Hepatic stellate cell (primary cell): ENCODE data around the gene PROP1.
"Not testable (repeated sequence)": the region's sequence is repeated elsewhere in the genome, so short reads cannot be mapped to it uniquely, and the experiment has no call there.

Source experiments
- DNase-seq: peaks from one replicate; pipeline ENCODE4 v3.0.0; 2011; ENCODE audit warnings: low spot score

The PROP1 gene

GRCh38 chr5:177982072-177982727, 13.8 kb downstream of the PROP1 start:
- DNase-seq, result no peak

GRCh38 chr5:177981296-177982071, 14.6 kb downstream of the PROP1 start:
- no peak for DNase-seq

- DNase-seq, result no peak
Measured at GRCh38 chr5:177980743-177981151, 15.3 kb downstream of the PROP1 start.

GRCh38 chr5:177977600-177977999, 18.4 kb downstream of the PROP1 start:
- DNase-seq, result not testable (repeated sequence)

GRCh38 chr5:177973066-177973635, 22.9 kb downstream of the PROP1 start:
- no peak for DNase-seq

- DNase-seq, result no peak
Measured at GRCh38 chr5:177972613-177973012, 23.4 kb downstream of the PROP1 start.

- not testable (repeated sequence) for DNase-seq
Measured at GRCh38 chr5:177972014-177972413, 24.0 kb downstream of the PROP1 start.

- no peak for DNase-seq
Measured at GRCh38 chr5:177968661-177969211, 27.3 kb downstream of the PROP1 start.

- no peak for DNase-seq
Measured at GRCh38 chr5:177967221-177967887, 28.7 kb downstream of the PROP1 start.

GRCh38 chr5:177966839-177967166, 29.2 kb downstream of the PROP1 start:
- DNase-seq, result no peak

GRCh38 chr5:177966009-177966838, 29.8 kb downstream of the PROP1 start:
- no peak for DNase-seq

- DNase-seq, result no peak
Measured at GRCh38 chr5:177964471-177964870, 31.6 kb downstream of the PROP1 start.

GRCh38 chr5:177963966-177964365, 32.1 kb downstream of the PROP1 start:
- no peak for DNase-seq

- DNase-seq, result no peak
Measured at GRCh38 chr5:177959315-177959714, 36.7 kb downstream of the PROP1 start.

GRCh38 chr5:177958696-177959095, 37.3 kb downstream of the PROP1 start:
- no peak for DNase-seq

- DNase-seq, result no peak
Measured at GRCh38 chr5:177957241-177957640, 38.8 kb downstream of the PROP1 start.

- not testable (repeated sequence) for DNase-seq
Measured at GRCh38 chr5:177953101-177953500, 42.9 kb downstream of the PROP1 start.

- not testable (repeated sequence) for DNase-seq
Measured at GRCh38 chr5:177949656-177950055, 46.4 kb downstream of the PROP1 start.

- not testable (repeated sequence) for DNase-seq
Measured at GRCh38 chr5:177949065-177949464, 47.0 kb downstream of the PROP1 start.

- not testable (repeated sequence) for DNase-seq
Measured at GRCh38 chr5:177947912-177948311, 48.1 kb downstream of the PROP1 start.

GRCh38 chr5:177945601-177946283, 50.3 kb downstream of the PROP1 start:
- not testable (repeated sequence) for DNase-seq
